Measurements from ENCODE around the gene MYO5B.

MYO5B gene

DNA sequence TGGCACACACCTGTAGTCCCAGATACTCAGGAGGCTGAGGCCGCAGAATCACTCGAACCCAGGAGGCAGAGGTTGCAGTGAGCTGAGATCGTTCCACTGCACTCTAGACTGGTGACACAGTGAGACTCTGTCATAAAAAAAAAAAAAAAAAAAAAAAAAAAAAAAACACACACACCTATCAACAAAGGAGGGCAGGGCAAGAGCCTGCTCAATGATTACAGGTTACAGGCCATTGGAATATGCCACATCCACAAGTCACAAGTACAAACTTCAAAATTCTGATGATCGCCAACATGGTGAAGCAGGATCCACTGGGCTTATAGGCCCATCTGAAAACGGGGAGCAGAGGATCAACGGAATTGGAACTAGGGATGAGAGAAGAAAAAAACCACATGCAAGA, 6.3 kb downstream of the MYO5B start:
- DNase-seq (ENCODE audit: low read depth), result no peak

DNA sequence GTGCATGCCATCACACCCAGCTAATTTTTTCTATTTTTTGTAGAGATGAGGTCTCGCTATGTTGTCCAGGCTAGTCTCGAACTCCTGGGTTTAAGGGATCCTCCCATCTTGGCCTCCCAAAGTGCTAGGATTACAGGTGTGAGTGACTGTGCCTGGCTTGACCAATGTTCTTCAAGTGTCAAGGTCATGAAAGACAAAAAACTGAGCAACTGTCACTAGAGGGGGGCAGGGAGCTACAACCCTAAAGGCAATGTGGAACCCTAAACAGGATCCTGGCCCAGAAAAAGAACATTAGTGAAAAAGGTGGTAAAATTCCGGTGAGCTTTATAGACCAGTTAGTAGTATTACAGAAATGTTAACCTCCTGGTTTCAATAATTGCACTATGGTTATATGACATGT, 7.3 kb downstream of the MYO5B start:
- no peak for DNase-seq (ENCODE audit: low read depth)

DNA sequence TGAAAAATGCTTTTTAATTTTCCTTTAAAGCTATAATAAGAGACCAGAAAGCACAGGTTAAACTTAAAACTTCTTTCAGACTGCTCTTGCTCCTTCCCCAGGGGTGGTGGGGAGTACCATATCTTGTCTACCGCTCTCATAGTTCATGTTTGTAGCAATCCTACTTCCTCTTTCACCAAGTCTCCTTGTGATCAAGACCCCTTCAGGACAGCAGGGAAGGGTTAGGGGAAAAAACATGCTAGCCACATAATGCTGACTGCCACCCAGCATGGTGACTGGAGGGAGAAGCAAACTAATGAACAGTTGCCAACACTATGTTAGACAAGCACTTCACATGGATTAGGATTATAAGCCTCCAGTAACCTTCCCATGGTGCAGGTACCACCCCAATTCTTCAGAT, 8.6 kb downstream of the MYO5B start:
- DNase-seq (ENCODE audit: low read depth), result no peak

DNA sequence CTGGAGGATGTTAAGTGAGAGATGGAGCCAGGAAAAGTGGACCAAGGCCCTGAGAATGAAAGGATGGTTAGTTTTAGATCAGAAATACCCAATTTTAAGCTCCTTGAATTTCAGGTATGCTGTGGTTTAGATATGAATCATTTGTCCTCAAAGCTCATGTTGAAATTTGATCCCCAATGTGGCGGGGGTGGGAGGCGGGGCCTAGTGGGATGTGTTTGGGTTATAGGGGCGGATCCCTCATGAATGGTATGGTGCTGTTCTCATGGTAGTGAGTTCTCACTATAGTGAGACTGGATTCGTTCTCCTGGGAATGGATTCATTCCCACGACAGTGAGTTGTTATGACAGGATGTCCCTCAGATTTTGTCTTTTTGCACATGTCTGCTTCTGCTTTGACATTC, 11.4 kb downstream of the MYO5B start:
- peak; percentile 68 for DNase-seq (ENCODE audit: low read depth)

DNA sequence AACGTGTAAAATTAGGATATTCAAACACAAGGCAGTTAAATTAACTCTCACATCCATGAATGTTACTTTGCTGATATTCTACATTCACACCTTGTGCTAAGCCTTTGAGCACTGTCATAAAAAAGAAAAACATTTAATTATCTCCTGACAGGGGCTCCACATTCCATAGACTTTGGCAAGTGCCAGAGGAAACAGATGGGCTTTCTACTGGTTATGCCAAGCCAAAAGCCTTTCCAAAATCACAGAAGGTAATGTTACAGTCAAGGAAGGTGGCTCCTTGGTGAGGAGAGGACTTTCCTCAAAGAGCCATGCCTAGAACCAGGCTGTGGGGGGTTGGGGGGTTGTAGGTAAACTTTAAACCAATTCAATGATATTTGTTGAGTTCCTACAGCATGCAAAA, 12.4 kb downstream of the MYO5B start:
- no peak for DNase-seq (ENCODE audit: low read depth)

DNA sequence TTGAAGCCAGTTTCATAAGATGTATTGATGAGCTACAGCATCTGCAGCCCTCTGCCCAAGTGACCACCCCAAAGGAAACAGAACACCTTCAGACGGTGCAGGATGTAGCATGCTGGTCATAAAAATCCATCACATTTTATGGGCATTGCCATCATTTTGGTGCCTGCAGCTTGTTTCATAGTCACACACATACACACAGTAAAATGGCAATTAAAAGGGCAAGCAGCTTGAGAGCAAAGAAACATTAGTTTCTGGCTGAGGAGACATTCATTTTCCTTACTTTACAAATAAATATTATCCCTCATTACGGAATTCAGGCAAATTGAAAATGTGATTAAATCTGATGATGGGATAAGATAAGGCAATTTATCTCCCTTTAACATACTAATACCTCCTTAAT, 13.4 kb downstream of the MYO5B start:
- DNase-seq (ENCODE audit: low read depth), result no peak

DNA sequence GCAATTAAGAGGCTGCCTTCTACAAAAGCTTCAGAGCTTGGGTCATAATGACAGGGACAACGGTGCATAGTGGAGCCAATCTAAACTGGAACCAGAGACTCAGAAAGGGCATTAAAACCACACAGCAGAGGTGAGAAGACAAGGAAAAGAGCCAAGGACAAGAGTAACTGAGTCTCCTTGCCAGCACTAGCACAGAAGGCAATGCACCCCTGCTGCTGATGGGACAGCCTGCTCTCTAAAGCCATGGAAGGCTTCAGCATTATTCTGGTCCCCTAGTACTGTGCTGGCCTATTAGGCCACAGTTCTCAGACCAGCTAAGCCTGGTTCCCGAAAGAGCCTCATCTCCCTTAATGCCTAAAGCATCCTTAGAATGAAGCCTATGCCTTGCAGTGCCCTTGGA, 15.5 kb downstream of the MYO5B start:
- DNase-seq (ENCODE audit: low read depth), result no peak

DNA sequence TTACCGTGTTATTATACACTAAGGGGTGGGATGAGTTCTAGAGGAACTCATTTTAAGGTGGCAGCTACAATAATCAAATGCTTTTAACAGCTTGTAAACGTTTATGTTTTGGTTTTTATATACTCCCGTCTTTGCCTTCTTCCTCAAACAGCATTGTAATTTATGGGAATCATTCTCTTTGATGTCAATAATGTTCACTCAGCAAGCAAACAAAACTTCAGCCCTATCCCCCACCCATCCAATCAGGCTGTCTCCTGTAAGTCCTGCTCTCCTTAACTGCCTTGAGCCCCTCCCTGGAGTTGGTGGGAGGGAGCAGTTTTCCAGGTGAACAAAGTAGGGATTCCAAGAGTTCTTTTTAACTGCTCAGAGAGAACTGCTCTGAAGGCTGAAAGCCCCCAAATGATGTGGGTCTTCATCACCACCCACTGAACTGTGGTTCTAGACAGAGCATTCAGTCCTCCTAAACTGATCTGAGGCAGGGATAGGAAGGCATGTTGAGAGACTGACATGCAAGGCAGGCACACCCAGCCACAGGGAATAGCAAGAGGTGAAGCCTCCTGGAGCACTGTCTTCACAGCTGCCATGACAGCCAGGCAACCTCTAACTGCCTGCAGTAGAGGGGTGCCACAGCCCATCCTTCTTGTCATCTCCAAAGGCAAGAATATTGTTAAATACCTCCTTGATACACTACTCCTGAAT, 17.5 kb downstream of the MYO5B start:
- DNase-seq (ENCODE audit: low read depth), result no peak

DNA sequence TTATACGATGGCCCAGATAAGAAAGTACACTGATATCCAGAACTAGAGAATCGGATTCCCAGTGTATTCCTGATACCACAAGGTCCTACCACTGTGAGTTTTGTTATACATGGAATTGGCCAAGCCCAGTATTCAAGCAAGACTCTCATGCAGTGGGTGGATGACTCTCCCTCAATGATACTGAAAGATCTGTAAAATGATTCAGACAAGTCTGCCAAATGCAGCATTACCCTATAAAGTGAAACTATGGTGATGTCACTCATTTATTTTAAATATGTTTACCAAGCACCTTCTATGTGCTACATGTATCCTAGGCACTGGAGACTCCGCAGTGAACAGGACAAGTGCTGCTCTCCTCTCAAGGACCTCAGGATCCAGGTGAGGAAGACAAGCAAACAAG, 22.6 kb downstream of the MYO5B start:
- no peak for DNase-seq (ENCODE audit: low read depth)

DNA sequence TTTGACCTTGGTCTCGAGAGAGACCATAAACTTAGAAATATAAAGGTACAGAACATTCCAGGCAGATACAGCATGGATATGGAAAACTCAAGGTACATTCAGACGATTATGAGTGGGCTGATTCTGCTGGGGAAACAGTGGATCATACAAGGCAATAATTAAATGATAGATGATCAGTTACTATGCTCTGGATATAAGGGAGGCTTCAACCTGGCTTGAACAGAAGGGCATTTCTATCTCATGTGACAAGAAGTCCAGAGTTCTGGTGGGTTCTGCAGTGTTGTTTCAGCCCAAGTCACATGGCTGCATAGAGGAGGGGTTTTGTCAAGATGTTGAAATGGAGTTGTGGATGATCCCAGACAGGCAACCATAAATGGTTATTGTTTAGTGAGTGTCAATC, 23.5 kb downstream of the MYO5B start:
- no peak for DNase-seq (ENCODE audit: low read depth)

DNA sequence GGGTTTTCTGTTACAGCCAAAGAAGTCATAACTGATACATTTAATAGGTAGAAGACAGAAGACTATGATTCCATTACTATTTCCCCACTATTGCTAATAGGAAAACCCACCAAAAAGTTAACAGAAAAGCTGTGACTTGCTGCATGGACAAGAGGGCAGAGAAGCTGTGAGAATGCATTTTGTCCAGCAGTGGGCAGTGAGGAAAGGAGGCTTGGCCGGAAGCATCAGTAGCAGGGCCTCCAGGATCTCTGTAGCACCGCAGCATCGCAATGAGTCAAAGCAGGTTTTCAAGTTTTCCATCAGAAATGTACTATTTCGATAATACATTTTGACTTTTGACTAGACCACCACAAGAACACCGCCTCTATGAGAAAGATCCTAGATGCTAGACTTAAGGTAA, 24.9 kb downstream of the MYO5B start:
- DNase-seq (ENCODE audit: low read depth), result no peak

DNA sequence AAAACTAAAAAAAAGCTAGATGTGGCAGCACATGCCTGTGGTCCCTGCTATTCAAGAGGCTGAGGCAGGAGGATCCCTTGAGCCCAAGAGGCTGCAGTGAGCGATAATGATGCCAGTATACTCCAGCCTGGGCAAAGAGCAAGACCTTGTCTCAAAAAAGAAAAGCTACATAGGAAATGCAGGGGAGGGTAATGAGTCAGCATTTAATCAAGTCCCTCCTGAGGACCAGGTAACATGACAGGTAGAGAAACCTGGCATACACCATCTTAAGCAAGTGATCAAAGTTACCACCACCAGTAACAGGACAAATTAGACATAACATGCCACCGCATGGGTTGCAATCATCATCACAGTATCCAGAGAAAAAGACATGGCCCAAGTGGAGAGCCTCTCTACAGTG, 25.8 kb downstream of the MYO5B start:
- DNase-seq (ENCODE audit: low read depth), result no peak

DNA sequence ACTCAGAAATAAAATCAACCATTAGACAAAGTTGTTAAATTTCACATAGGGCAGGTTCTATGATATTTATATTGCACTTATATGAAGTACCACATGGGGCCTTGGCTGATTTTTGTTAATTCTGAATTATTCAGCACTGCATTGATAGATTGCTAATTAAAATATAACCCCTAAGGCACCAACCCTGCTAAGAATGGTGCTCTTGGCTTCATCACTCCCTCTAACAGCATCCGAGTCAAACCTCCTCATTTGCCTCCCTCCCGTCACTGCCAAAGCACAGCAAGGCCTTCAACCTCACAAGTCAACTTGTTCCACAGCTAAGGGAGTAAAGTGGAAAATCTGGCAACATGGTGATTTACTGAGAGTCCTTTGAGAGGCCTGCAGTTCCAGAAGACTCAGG, 27.0 kb downstream of the MYO5B start:
- DNase-seq (ENCODE audit: low read depth), result no peak

DNA sequence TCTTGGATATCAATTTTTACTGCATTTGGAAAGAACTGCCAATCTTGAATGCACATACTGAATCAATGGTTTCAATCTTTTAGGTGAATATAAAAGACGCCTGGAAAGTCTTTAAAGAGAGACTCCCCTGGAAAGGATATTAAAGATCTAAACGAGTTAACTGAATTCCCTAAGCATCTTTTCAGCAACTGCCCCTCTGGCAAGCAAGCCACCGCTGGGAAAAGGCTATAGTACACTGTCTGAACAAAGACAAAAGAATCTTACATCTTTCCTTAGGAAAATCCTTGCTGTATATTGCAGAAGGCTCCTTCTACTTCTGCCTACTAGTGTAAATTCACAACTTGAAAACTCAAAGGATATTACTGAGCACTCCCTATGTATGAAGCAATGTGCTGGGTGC, 28.0 kb downstream of the MYO5B start:
- DNase-seq (ENCODE audit: low read depth), result no peak

DNA sequence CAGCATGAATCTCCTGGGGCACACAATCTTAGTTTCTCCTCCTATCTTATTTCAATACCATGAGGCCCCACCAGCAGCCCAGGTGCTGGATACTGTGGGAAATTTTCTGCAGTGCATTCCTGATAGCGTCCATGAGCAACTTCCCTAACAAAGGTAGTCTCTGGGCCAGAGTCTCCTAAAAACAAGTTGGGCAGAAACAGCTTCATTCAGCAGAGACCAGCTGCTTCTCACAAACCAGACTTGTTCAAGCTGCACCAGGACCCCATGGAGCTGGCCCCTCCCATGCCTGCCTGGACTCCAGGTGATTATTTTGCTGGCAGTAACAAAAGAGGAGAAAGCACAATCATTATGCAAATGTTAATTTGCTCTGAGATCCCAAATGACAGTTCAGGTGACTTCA, 31.4 kb downstream of the MYO5B start:
- no peak for DNase-seq (ENCODE audit: low read depth)

DNA sequence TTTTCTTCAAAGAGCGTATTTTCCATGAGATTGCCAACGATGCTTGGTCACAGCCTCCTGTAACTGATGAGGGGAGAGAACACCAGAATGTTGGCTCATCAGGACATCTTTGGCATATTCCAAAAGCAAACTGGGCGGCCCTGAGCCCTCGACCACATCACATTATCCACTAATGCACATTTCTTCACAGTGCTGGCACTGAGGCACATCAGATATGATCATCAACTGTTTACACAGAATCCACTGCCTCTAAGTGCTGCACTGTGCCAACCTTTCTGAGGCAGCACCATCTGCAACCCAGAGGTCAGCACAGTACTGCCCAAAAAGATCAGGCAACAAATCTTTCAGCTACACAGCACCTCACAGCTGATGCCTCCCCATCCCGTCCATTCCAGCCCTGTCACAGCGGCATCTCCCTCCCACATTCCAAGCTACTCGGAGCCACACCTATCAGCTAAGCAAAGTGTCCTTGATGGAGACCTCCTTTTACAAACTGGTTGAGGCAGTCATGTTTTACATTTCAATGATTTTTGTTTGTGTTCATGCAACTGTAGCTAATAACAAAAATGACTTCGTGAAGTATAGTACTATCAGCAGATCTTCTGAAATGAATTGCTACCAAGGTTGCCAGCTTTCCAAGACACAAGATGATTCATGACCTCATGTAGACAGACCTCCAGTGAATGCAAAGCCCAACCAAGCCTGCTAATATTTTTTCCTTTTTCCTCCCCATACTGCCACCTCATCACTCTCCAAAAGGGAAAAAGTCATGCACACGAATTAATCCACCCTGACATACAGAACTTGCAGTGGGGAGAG, 32.3 kb downstream of the MYO5B start:
- no peak for DNase-seq (ENCODE audit: low read depth)

DNA sequence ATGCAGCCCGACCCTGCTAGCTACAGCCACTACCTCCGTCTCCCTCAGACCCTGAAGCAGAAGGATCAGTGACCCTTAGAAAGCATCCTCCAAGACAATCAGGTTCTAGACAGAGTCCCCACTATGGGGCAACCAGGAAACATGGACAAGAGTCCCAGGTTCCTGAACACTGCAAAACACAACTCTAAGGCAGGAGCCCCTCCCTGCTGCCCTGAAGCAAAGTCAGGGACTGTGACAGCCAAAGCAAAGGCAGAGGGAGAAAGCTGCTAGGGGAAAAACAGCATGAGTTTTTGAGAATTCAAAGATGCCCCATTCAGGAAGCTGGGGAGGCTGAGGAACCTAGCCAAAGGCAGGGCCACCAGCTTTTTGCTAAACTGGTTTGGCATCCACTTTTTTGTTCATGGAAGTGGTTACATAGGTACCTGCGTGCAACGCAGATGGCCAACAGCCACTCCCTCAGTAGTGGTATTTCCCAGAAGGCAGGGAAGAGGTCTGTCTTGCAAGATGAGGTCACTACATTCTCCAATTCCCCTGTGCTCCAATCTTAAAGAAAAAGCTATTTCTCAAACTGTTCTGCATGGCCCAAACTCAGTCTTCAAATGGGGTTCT, 33.2 kb downstream of the MYO5B start:
- DNase-seq (ENCODE audit: low read depth), result no peak

DNA sequence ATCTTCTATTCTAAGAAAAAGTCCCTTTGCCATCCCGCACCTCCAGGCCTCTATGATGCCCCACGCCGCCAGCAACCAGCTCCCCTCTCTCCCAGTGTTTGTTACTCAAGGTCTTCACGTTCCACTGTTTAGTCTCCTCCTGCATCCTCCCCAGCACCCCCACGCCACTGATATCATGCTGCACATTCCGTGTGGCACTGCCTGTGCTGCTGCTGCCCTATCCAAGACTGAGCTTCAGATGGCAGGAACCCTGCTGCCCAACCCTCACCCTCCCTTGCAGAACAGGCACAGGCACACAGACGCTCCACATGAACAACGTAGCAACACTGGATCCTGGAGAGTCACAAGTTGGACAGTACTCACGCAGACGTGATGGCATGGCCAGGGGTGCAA, 35.3 kb downstream of the MYO5B start:
- no peak for DNase-seq (ENCODE audit: low read depth)

DNA sequence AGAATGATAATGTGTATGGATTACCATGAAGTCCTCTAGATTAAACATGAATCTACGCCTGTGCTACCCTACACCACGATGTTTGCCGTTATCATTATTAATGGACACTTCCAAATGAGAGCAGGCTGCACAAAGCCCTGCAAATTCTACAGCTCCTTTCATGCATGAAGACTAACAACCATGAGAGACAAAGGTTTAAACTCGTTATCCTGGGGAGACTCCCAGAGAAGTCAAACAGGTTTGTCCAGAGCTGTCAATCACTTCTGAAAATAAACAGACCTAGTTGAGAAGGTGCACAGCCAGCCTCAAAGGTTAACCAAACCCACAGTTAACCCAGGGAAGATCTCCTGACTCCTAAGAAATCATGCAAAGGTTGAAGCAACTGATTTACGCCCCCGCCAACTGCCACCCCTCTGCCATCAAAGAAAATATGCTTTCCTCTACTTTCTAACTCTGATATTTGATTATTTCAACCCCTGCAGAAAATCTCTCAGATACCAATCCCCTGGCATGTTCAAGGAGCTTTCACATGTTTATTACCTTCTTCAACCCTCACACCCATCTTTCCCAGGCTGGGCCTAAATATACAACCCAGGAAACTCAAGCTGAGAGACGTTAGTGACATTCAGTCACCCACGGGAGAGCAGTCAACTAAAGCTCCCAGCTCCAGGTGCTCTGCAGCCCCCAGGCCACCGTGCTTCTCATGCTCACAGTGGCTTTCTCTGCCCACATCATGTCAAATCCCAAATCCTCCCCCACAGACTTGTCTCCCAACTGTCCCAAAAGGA, 35.9 kb downstream of the MYO5B start:
- no peak for DNase-seq (ENCODE audit: low read depth)

DNA sequence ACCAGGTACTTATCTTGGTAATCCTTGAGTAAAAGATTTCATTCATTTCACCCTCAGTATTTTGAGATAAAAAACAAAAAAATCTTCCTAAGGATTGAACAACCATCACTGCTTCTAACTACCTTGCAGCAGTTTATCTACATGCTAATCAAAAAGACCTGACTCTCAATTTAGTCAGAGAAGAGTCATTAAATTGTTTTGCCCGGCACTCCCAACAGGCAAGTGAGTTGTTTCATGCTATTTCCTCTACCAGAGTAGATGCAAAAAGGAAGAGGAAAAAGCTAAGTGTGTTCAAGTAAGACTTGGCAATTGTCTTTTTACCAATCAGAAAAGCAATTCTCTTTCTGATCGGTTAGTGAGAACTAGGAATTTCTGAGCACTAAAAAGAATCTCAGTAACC, 39.5 kb downstream of the MYO5B start:
- no peak for DNase-seq (ENCODE audit: low read depth)

DNA sequence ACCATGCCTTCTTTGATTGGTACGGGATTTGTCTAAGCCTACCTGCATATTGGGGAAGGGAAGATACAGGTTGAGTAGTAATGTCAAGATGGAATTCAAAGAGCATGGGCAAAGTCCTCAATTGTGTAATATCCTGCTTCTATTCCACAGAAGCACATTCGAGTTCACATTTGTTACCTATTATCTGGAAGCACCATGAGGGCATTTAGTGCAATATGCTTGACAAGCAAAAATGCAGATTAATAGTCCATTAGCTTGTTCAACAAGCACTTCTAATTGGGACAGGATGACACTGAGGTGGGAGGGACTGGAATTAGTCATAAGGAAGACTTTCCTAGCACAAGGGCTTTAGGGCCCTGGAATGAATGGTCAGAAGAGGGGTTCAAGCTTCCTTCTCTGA, 40.5 kb downstream of the MYO5B start:
- no peak for DNase-seq (ENCODE audit: low read depth)

DNA sequence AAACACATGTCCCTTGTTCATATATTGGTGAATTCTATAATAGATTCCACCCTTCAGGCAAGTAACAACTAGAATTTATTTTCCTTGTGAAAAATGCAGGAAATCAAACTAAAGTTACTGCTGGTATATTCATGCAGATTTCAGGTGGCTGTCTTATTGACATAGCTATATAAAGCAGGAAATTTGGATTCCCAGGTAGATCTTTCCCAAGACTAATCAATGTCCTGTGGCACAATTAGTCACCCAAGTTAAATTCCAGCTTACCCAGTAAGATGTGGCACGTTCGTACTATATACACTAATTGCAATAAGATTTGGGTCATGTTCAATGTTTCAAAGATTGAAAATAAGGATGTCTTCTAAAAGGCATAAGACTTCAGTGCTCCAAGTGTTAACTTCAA, 42.0 kb downstream of the MYO5B start:
- DNase-seq (ENCODE audit: low read depth), result no peak

DNA sequence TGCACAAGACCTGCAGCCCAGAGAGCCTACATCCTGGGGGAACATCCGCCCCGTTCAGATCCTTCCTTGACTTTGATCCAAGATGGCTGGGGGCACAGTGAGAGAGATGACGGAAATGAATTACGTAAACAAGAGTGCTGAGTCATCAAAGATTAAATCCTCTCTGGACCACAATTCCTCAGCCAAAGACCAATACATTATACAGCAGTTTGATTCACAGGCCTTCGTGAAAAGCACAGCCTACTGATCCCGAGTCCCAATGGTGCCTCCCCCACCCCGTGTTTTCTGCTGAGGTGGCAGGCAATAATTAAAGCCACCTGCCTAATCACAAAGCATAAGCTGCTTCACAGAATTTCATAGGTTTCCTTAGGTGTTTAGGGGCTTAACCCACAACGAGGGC, 43.0 kb downstream of the MYO5B start:
- peak; percentile 49 for DNase-seq (ENCODE audit: low read depth)
